HFFc6 (cell line): ENCODE measurements around the gene ANKRD55. TPM values are rescaled to one million over a fixed set of nuclear protein-coding genes. Genes with fewer than 3 reads are reported as not detected.
"Not testable (repeated sequence)": the region's sequence is repeated elsewhere in the genome, so short reads cannot be mapped to it uniquely, and the experiment has no call there.

Source experiments
- DNase-seq: peaks from one replicate; pipeline ENCODE4 v3.0.0-alpha.2; 2018
- H3K27ac Mint-ChIP-seq: 2 replicates; pipeline ENCODE4 v1.8.0; 2020; ENCODE audit warnings: mild to moderate bottlenecking, mixed read lengths
- H3K27me3 Mint-ChIP-seq: 2 replicates; pipeline ENCODE4 v1.8.0; 2021; ENCODE audit warnings: mild to moderate bottlenecking, moderate library complexity, mixed read lengths; ENCODE audit not compliant: insufficient read depth
- H3K36me3 Mint-ChIP-seq: 2 replicates; pipeline ENCODE4 v1.8.0; 2021; ENCODE audit warnings: low read depth, mixed read lengths
- H3K4me1 Mint-ChIP-seq: 2 replicates; pipeline ENCODE4 v1.8.0; 2020; ENCODE audit warnings: low read depth, mixed read lengths
- H3K4me3 Mint-ChIP-seq: 2 replicates; pipeline ENCODE4 v1.8.0; 2020; ENCODE audit warnings: mild to moderate bottlenecking, moderate library complexity, mixed read lengths
- H3K9me3 Mint-ChIP-seq: 2 replicates; pipeline ENCODE4 v1.8.0; 2020; ENCODE audit warnings: mild to moderate bottlenecking, mixed read lengths
- total RNA-seq, 6 experiments: library from RNA; stranded (reverse); fragmentation: NEBNext Ultra II Directional; extraction: Animal tissue kit (Norgen Biotek cat#: 25700); gene quantifications; 2 replicates in 1 of 6; 3 replicates in 5 of 6; pipeline ENCODE4 v1.2.3, GENCODE V29; 2021
- TF ChIP-seq, protein P1 (sequence below): fragments of 200-600 bp; sonication (generic); IDR thresholded peaks from 2 replicates; pipeline ENCODE4 v1.5.0; 2021; ENCODE audit warnings: antibody characterized with exemption, mild to moderate bottlenecking

ANKRD55 gene
- total RNA-seq, 6 experiments from 2014 or later, result not detected

DNA sequence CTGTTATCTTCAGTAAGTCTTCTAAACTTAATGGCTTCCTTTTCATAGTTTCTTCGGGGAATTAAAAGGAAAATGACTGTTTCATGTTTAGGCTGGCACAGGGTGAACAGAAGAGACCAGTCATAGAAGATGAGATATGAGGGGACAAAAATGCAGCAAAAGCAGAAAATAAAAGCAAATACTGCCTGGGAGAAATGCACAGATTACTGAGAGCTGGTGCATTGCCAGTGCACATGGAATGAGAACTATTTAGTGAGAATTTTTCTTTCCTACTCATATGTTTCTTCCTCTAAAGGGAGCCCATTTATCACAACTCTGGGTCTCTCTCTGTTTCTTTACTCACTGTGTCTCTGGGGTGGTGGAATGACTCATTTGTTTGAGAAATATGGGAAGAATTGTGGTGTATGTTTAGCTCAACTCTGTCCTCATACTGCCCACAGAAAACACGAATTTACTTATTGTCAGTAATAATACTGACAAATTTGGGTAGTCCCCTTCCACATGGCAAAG, 25.9 kb upstream of the ANKRD55 start:
- no peak overlapping the region for H3K27ac Mint-ChIP-seq
- no peaks in the 10 kb centered on the region for H3K36me3 Mint-ChIP-seq
- no peaks in the 10 kb centered on the region for H3K9me3 Mint-ChIP-seq
- H3K4me3 Mint-ChIP-seq, result no peak overlapping the region; the same call in 1 of the 2 replicates
- no peaks in the 10 kb centered on the region for H3K27me3 Mint-ChIP-seq
- H3K4me1 Mint-ChIP-seq, result peaks cover under 1% of the 10 kb centered on the region; the same call in 1 of the 2 replicates
- TF ChIP-seq, protein P1, sequence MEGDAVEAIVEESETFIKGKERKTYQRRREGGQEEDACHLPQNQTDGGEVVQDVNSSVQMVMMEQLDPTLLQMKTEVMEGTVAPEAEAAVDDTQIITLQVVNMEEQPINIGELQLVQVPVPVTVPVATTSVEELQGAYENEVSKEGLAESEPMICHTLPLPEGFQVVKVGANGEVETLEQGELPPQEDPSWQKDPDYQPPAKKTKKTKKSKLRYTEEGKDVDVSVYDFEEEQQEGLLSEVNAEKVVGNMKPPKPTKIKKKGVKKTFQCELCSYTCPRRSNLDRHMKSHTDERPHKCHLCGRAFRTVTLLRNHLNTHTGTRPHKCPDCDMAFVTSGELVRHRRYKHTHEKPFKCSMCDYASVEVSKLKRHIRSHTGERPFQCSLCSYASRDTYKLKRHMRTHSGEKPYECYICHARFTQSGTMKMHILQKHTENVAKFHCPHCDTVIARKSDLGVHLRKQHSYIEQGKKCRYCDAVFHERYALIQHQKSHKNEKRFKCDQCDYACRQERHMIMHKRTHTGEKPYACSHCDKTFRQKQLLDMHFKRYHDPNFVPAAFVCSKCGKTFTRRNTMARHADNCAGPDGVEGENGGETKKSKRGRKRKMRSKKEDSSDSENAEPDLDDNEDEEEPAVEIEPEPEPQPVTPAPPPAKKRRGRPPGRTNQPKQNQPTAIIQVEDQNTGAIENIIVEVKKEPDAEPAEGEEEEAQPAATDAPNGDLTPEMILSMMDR, result no peak
- peak; percentile 95 for DNase-seq

DNA sequence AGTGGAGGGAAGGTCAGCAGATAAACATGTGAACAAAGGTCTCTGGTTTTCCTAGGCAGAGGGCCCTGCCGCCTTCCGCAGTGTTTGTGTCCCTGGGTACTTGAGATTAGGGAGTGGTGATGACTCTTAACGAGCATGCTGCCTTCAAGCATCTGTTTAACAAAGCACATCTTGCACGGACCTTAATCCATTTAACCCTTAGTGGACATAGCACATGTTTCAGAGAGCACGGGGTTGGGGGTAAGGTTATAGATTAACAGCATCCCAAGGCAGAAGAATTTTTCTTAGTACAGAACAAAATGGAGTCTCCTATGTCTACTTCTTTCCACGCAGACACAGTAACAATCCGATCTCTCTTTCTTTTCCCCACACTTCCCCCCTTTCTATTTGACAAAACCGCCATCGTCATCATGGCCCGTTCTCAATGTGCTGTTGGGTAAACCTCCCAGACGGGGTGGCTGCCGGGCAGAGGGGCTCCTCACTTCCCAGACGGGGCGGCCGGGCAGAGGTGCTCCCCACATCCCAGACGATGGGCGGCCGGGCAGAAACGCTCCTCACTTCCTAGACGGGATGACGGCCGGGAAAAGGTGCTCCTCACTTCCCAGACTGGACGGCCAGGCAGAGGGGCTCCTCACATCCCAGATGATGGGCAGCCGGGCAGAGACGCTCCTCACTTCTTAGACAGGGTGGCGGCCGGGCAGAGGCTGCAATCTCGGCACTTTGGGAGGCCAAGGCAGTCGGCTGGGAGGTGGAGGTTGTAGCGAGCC, 24.8 kb upstream of the ANKRD55 start:
- H3K9me3 Mint-ChIP-seq, H3K4me3 Mint-ChIP-seq, H3K4me1 Mint-ChIP-seq, H3K27me3 Mint-ChIP-seq, DNase-seq, H3K27ac Mint-ChIP-seq, H3K36me3 Mint-ChIP-seq: not testable (repeated sequence)

DNA sequence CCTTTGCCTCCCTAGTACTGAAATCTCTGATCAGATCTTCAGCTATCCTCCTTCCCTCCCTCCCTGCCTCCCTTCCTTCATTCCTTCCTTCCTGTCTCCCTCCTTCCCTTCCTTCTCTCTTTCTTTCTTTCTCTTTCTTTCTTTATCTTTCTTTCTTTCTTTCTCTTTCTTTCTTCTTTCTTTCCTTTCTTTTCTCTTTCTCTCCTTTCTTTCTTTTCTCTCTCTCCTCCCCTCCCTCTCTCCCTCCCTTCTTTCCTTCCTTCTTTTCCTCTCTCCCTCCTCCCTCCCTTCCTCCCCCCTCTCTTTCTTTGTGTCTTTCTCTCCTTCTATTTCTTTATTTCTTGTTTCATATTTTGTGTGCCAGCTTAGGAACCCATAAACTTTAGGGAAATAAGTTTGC, 23.9 kb upstream of the ANKRD55 start:
- no peaks in the 10 kb centered on the region for H3K4me1 Mint-ChIP-seq
- H3K36me3 Mint-ChIP-seq, result no peaks in the 10 kb centered on the region
- TF ChIP-seq, protein P1, result no peak
- no peak overlapping the region for H3K4me3 Mint-ChIP-seq
- no peak for DNase-seq
- no peaks in the 10 kb centered on the region for H3K9me3 Mint-ChIP-seq
- H3K27ac Mint-ChIP-seq, result no peak overlapping the region
- no peaks in the 10 kb centered on the region for H3K27me3 Mint-ChIP-seq

DNA sequence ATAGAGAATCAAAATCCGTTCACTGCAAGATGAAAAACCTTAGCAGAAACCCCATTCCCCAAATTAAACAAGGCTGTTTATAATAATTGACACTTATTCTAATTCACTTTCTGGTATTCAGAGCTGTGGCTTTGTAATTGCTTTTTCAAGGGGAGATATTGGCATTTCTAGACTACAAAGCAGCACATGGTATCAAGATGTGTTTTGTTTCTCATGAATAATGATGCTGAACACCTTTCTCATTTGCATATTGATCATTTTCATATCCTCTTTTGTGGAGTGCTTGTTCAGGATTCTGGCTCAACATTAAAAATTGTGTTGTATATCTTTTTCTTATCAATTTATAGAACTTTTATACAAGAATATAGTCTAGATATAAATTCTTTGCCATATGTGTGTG, 22.4 kb upstream of the ANKRD55 start:
- Mint-ChIP-seq H3K27me3 (no peaks in the 10 kb centered on the region; the same call in 1 of the 2 replicates), H3K36me3 (no peaks in the 10 kb centered on the region), H3K9me3 (no peaks in the 10 kb centered on the region), H3K4me3 (no peak overlapping the region), H3K27ac (no peak overlapping the region), H3K4me1 (no peaks in the 10 kb centered on the region)
- no peak for DNase-seq
- TF ChIP-seq, protein P1, result no peak

DNA sequence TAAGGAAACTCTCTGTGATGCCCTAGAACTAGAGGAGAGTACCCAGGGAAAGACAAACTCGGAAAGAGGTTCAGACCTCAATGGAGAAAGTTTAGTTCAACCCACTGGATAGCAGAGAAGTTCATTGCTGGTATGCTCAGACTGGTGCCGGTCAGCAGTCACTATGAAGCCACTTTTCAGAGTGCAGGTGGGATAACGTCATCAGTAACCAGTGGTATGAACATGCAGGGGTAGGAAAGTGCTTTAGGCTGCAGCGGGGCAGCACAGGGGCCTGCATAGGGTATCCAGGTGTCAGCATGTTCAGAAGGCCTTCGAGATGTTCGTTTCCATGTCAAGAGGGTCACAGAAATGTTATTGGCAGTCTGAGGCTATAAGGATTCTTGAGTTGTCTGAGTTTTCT, 20.8 kb upstream of the ANKRD55 start:
- no peak overlapping the region for H3K4me3 Mint-ChIP-seq

More for the DNA sequence above, 20.8 kb upstream of the ANKRD55 start:
- peaks cover 7% of the 10 kb centered on the region; the same call in 1 of the 2 replicates for H3K9me3 Mint-ChIP-seq
- no peaks in the 10 kb centered on the region; the same call in 1 of the 2 replicates for H3K27me3 Mint-ChIP-seq
- H3K27ac Mint-ChIP-seq, result no peak overlapping the region
- H3K36me3 Mint-ChIP-seq, result peaks cover 6% of the 10 kb centered on the region; the same call in 1 of the 2 replicates
- no peaks in the 10 kb centered on the region for H3K4me1 Mint-ChIP-seq
- TF ChIP-seq, protein P1, result no peak
- no peak for DNase-seq
